CD1c-positive myeloid dendritic cell (primary cell): ENCODE data around the gene NT5C2.
"Not testable (repeated sequence)": the region's sequence is repeated elsewhere in the genome, so short reads cannot be mapped to it uniquely, and the experiment has no call there.

Source experiments
- DNase-seq: peaks from one replicate; pipeline ENCODE4 v3.0.0-alpha.2; 2016; ENCODE audit errors: extremely low spot score

The NT5C2 gene

DNA sequence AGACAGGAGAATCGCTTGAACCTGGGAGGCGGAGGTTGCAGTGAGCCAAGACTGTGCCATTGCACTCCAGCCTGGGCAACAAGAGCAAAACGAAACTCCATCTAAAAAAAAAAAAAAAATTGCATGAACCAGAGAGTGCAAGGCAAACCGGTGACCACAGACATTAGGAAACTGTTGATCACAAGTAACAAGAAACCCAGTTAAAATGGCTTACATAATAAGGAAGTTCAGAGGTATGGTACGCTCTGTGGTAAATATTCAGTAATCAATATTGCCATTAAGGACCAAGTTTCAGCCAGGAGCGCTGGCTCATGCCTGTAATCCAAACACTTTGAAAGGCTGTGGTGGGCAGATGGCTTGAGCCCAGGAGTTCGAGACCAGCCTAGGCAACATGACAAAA lies 9.2 kb upstream of the NT5C2 start:
- peak; percentile 52 for DNase-seq

DNA sequence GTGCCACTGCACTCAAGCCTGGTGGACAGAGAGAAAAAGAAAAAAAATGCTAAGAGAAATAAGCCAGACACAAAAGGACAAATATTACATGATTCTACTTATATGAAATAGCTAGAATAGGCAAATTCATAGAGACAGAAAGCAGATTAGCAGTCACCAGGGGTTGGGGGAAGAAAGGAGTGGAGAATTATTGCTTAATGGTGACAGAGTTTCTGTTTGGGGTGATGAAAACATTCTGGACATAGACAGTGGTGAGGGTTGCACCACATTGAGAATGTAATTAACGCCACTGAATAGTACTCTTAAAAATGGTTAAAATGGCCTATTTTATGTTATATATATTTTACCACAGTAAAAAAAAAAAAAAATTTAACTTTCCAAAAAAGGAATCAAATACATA lies 6.4 kb upstream of the NT5C2 start:
- no peak for DNase-seq

DNA sequence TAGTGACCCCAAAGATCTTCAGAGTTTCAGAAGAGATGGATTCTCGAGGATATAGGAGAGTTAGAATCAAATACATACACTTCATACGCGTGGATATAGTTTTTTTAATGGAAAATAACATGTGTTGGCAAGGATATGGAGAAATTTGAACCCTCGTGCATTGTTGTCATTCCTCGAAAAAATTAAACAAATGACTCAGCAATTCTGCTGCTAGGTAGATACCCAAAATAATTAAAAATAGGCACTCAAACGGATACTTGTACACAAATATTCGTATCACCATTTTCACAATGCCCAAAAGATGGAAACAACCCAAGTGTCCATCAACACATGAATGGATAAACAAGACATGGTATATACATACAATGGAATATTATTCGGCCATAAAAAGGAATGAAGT lies 5.6 kb upstream of the NT5C2 start:
- DNase-seq = no peak

DNA sequence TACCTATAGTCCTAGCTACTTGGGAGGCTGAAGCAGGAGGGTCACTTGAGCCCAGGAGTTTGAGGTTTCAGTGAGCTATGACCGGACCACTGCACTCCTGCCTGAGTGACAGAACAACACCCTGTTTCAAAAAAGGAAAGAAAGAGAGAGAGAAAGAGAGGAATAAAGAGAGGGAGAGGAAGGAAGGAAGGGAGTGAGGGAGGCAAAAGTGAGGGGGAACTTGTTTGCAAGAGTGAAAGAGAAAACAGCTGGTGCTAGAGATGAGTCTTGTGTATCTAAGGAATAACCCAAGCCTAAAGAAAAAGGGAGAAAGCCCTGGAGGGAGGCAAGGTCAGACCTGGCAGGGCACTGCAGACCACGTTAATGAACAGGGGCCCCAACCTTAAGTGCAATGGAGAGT lies 4.8 kb upstream of the NT5C2 start:
- no peak for DNase-seq

DNA sequence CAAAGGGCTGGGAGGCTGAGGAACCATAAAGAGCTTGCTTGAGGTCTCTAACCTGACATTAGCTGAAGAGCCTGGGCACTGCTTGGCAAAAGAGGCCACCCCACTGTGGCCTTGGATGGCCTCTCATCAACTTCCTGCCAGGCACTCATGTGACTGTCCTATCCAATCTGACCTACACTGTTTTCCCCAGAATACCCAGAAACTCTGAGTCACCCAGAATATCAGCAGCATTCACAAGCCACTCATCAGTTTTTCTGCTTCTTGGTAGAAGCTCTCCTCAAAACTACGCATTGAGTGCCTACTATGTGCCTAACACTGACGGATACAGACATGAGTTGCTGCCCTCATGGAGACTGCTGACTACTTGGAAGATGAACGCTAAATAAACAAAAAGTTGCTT lies 4.1 kb upstream of the NT5C2 start:
- peak; percentile 85 for DNase-seq

DNA sequence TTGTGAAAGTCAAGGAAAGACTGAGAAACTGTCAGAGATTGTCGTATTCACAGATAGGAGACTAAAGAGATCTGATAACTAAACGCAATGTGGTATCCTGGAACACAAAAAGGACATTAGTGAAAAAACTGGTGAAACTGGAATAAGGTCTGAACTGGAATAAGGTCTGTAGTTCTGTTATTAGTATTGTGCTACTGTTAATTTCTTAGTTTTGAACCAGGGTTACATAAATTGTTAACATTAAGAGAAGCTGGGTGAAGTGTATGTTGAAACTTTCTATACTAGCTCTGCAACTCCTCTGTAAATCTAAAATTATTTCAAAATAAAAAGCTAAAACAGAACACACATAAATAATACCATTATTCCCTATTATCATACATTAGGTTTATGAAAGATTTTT lies 3.4 kb upstream of the NT5C2 start:
- DNase-seq = no peak

DNA sequence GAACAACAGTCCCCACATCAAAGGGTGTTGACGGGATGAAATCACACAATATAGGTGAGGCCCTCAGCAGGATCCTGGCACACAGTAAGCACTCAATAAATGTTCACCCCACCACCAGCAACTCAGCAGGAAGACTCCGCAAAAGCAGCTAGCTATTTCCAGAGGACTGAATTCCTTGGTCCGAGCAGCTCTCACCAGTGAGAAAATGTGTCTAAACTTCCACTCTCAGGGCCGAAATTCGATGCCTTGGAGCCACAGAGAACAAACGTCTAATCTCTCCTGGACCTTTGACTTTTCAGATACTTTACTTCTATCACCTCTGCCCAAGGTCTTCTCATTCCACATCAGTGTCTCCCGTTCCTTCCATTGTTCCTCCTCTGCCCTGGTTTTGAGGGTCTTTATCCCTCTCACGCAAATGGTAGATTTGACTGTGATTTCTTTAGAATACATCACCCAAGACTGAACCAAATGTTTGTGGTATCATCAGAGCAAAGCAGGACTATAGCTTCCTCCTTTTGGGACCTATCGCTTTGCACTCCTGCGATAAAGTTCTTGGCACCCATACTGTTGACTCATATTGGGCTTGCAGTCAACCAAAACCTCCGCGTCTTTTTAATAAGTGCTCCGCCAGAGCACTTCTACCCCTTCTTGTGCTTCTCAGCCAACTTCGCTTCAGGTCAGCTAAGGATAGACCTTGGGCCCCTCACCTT lies 903 bp upstream of the NT5C2 start:
- peak; percentile 73 for DNase-seq

DNA sequence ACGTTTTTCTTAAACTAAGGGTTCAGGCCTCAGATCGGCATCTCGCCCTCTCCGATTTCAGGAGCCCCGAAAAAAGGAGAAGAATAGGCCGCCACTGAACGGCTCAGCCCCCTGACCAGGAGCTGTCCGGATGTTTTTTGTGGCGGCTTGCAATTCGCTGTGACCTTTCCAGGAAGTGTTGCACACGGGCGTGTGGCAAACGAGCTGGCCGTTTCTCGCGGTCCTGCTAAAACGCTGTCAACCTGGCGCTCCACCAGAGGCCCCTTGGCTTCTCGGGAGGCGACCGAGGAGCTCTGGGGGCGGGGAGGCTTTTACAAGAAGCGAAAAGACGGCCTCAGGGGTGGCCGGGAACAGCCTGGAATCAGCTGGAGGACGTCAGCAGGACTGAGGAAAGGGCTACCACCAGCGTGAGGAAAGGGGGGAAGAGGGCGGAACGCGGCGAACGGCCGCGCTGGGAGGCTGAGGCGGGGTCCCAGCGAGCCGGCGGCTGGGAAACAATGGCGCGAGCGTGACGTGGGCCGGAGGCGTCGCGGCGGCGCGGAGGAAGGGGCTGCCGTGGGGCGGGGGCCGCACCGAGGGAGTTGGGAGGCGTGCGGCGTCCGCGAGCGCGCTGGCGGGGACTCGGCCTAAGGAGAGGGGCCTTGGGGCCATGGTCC lies 493 bp downstream of the NT5C2 start:
- peak; percentile 88 for DNase-seq

DNA sequence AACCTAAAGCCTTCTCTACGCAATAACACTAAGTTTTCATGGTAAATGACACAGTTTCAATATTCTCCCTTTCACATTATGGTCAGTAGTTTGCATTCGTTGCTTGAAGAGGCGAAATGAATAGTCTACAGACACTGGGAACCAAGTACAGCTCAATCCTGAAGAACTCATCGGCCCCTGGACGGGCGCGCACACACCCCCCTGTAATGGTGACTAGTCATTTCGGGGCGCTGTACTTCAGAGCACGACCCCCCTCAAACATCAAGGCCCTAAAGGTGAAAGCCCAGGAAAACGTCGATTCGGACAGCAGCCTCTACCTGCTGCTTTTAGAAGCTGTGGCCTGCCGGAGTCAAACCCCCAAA lies 1.0 kb downstream of the NT5C2 start:
- DNase-seq = no peak

DNA sequence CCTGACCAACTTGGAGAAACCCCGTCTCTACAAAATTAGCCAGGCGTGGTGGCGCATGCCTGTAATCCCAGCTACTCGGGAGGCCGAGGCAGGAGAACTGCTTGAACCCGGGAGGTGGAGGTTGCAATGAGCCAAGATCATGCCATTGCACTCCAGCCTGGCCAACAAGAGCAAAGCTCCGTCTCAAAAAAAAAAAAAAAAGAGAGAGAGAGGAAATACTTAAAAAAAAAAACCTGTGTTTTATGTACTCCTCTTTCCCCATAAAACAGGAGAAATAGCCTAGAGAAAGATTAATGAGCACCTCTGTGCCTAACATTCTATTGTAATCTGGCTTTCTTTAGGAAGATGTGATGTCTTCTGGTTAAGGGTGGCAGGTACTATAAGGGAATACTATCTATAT lies 1.9 kb downstream of the NT5C2 start:
- not testable (repeated sequence) for DNase-seq

DNA sequence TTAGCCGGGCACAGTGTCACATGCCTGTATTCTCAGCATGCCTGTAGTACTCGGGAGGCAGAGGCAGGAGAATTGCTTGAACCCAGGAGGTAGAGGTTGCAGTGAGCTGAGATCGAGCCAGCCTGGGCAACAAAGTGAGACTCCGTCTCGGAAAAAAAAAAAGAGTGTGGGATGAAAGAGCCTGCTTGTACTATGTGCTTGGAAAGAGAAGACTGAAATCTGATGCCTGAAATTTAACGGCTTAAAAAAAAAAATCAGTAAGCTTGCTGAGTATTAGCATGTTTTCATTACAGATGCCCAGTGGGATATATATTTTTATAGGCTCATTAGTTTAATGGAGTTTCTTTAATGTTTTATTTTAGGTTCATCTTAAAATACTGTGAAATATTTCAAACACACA lies 4.2 kb downstream of the NT5C2 start:
- DNase-seq = no peak

DNA sequence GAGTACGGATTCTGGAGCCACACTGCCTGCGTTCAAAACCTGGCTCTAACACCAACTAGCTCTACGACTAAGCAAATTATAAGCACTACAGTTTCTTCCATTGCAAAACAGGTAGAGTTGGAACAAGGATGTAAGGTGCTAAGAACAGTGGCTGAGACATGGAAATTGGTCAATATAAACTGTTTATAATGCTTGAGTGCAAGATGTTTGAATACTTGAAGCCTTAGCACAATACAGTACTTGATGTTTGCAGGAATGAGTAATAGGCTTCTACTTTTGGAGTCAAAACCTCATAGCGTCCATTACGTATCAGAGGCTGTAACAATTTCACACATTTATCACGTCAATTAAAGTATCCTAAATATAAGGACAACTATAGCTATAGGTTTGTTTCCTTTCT lies 6.9 kb downstream of the NT5C2 start:
- no peak for DNase-seq

DNA sequence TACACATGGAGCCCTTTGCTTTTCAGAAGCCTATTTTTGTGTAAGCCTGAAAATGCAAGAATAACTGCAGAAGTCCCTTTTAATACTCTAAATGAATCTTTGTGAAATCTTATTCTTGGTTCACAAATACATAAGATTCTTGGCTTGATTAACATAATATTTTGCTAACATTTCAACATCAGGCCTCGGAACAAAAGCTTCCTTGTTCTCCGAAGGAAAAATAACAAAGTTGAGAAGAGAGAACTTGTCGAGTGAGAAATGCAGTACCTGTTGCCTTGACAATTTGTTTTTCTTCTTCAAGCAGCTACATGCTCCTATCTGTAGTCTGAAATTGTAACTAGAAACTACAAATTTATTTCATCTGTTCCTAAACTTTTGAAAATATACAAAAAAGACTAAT lies 8.5 kb downstream of the NT5C2 start:
- DNase-seq = no peak

DNA sequence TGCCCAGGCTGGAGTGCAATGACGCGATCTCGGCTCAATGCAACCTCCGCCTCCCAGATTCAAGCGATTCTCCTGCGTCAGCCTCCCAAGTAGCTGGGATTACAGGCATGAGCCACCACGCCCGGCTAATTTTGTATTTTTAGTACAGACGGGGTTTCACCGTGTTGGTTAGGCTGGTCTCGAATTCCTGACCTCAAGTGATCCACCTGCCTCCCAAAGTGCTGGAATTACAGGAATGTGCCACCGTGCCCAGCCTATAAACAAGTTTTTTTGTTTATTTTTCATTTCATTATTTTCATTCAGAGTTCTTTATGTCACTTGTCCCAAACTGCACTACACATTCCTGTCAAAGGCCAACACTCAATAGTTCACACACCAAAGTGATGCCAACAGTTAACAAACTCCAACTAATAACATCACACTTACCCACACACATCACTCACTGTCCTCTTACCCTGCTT lies 9.1 kb downstream of the NT5C2 start:
- DNase-seq = not testable (repeated sequence)

DNA sequence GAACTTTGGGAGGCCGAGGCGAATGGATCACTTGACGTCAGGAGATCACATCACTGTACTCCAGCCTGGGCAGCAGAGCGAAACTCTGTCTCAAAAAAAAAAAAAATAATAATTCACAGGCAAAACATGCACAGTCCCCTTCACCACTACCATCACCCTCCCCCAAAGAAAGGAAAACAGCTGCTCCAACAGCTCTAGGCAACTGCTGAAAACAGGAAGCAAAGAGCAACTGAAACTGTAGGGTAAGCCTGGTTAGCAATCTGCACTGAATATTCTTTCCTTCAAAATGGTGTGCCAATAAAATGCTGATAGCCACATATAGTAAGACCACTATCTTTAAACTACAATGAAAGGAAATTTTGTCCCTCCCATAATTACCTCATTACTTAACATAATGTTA lies 11.8 kb downstream of the NT5C2 start:
- peak; percentile 61 for DNase-seq

DNA sequence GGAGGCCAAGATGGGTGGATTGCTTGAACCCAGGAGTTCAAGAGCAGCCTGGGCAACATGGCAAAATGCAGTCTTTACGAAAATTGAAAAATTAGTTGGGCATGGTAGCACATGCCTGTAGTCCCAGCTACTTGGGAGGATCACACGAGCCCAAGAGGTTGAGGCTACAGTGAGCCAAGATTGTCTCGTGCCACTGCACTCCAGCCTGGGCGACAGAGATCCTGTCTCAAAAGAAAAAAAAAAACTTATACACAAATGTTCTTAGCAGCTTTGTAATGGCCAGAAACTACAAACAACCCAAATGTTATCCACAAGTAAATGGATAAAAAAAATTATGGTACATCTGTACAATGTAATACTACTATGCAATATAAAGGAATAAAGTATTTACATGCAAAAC lies 12.6 kb downstream of the NT5C2 start:
- DNase-seq = no peak

DNA sequence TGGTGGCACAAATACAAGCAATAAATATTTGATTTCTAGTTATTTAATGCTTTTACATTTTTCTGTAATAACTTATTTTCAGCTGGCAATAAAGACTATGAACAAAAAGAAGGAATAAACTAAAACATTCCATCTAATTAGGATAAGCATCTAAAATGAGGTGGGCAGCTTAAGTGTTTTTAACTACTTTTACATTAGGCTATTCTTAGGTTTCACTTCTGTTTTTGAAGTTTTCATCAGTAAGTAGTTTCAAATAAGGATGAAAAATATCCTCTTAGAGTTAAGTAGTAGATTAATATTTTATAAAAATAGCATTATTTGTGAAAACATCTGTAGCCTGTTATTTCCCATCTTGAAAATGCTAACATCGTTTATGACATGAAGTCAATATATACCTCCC lies 15.9 kb downstream of the NT5C2 start:
- DNase-seq = no peak

DNA sequence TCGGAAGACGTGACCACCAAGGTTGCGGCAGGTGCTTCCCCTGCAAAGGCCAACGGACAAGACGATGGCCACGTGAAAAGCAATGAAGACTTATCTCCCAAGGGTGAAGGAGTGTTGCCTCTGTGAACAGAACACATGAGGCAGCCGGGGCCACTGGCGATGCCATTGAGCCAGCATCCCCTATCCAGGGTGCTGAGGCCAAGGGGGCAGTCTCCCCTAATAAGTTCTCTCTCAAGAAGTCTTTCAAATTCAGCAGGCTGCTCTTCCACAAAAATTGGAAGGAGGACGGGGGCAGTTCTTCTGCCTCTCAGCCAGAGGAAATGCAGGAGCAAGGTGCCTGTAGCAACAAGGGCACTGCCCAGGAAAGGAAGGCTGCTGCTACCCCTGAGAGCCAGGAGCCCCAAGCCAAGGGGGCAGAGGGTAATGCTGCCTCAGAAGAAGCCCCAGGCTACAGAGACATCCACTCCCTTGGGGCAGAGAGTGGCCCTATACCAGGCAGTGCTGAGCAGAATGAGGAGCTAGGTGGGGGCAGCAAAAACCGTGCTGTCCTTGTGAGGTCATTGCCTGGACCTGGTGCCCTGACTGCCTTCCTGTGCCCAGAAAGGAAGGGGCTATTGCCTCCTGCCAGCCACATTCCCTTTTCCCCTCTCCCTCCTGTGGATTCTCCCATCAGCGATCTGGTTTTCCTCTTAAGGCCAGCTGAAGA lies 17.3 kb downstream of the NT5C2 start:
- DNase-seq = no peak

DNA sequence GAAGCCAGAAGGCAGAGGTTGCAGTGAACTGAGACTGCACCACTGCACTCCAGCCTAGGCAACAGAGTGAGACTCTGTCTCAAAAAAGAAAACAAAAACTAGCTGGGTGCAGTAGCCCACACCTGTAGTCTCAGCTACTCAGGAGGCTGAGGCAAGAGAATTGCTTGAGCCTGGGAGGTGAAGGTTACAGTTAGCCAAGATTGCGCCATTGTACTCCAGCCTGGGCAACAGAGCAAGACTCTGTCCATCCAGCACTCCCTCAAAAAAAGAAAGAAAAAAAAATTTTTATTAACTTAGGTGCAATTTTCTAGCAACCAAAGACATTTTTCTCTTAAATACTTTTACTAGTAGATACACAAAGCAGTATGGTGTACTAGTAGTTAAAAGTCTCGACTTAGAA lies 18.7 kb downstream of the NT5C2 start:
- DNase-seq = not testable (repeated sequence)

DNA sequence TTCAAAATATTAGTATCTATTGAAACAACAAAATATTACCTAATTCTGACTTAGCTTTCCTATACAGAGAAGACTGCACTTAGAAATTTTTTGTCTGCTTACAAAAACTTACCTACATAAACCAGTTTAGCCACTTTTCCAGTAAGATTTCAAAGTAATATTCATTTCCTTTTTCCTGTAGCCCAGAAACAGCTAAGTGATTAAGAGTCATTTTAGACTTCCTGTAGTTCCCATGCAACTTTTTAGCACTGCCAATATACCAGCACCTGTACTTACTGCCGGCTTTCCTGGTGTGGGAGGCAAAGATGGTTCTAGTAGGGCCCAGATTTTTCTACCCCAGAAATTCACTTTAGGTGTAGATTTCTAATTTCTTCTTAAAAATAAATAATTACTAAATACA lies 21.8 kb downstream of the NT5C2 start:
- no peak for DNase-seq

DNA sequence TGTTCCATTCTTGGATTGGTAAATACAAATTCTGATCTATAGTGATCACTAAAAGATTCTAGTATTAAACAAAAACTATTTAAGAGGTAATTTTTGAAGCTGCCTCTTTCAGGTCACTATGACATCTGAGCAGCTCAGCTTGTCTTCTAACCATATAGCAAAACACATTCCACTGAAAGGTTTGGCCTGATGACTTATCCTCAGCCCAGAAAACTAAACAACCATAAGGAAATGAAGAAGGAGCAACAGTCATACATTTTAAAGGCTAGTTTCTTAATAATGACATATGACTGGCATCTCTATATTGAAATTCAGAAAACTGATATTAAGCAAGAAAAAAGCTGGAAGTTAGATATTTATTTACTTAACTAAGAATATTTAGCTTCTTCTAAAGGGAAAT lies 24.6 kb downstream of the NT5C2 start:
- DNase-seq = no peak

DNA sequence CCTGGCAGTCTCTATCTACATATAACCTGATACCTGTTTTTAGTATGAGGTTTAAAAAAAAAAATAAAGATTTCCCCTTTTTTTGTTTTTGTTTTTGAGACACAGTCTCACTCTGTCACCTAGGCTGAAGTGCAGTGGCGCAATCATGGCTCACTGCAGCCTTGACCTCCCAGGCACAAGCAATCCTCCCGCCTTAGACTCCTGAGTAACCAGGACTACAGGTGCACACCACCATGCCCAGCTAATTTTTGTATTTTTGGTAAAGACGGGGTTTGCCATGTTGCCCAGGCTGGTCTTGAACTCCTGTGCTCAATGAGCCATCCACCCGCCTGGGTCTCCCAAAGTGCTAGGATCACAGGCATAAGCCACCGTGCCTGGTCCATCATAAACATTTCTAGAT lies 25.5 kb downstream of the NT5C2 start:
- DNase-seq = not testable (repeated sequence)

DNA sequence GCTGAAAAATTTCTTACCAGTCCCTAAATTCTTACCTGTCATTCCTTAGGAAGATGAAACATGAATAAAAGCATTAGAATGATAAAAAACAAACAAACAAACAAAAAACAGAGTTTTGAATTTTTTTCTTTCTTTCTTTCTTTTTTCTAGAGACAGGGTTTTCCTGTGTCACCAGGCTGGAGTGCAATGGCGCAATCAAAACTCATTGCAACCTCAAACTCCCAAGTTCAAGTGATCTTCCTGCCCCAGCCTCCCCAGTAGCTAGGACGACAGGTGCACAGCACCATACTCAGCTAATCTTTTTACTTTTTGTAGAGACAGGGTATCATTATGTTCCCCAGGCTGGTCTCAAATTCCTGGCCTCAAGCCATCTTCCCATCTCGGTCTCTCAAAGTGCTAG lies 26.5 kb downstream of the NT5C2 start:
- no peak for DNase-seq
